HG02840 (cell line): ENCODE results near the gene TNFRSF4.

ENCODE experiments used
- ATAC-seq: cut with Tn5 transposase; IDR thresholded peaks from one replicate; pipeline ENCODE4 v1.9.1; 2021; ENCODE audit warnings: mild to moderate bottlenecking, moderate library complexity, moderate number of reproducible peaks; ENCODE audit not compliant: unreplicated experiment, low FRiP score

Gene TNFRSF4

GRCh38 chr1:1245817-1246576 lies 32.0 kb upstream of the TNFRSF4 start:
- ATAC-seq, result no peak

DNA sequence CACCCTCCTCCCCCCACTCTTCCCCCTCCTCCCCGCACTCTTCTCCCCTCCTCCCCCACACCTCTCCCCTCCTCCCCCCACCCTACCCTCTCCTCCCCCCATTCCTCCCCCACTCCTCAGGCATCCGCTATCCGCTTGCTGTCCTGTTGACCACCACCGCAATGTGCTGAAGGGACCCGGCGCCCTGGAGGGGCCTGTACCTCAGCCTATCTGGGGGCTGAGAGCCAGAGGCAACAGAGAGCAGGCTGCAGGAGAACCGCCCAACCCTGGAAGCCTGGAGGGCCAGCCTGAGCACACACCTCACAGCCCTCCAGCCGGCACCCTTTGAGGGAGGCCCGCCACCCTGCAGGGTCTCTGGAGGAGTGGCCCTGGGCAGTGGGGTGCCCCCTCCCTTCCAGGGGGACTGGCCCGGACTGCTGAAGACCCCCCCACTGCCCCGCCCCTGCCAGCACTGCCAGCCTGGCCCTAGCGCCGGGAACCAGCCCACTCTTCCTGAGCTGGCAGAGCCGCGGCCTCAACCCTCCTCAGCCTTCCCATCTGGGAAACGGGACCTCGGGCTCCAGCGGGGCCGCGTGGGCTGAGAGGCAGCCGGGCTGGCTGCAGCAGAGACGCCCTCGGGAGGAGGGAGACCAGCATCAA lies 31.3 kb upstream of the TNFRSF4 start:
- ATAC-seq, result no peak

DNA sequence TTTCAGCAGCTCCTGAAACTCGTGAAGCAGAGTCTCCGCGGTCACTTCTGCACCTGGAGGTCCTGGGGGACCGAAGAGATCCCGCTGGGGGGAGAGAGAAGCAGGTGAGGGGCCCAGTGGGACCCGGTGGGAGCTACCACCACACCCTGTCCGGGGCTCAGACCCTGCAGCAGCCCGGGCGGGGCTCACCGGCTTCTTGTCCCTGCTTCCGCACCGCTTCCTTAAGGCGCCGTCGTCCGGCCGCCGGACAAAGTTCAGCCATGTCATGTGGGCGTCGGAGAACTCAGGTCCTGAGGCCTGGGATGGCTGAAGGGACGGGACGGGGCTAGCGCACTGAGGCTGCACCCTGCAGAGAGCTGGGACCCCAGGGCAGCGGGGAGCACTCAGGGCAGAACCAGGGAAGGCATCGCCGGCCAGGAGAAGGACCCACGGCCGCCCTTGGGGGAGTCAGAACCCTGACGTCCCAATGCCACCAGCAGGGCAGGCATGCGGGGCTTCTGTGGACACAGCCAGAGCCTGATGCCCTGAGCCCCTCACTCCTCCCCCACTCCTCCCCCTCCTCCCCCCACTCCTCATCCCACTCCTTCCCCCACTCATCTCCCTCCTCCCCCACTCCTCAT lies 30.3 kb upstream of the TNFRSF4 start:
- no peak for ATAC-seq

DNA sequence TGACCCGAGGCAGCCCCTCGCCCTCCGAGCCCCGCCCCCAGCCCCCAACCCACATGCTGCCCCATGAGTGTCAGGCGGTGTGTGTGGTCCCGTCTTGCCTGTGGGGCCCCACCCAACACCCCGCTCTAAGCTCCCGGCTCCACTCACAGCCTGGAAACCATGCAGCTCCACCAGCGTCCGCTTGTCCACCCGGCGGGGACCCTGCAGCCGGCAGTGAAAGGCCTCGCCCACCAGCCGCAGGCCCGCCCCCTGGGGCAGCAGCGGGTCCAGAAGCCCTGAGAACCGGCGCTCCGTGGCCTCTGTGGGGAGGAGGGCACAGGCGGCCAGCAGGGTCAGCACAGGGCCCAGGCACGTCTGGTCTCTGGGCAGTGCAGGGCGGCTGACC lies 29.8 kb upstream of the TNFRSF4 start:
- ATAC-seq, result no peak

DNA sequence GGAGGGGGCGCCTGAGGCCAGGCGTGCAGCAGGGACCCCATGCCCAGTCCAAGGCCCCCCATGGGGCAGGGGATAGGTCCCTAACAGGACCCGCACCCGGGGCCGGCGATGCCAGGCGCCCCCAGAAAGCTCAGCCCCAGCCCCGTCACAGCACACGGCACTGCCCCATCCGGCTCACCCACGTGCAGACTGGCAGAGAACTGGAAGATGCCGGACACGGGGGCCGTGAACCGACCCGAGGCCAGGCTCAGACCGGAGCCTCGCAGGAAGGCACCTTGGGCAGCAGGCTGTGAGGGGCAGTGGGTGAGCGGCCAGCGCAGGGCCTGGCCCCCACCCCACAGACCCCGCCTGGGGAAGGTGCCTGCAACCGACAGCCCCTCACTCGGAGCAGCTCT lies 29.3 kb upstream of the TNFRSF4 start:
- no peak for ATAC-seq

DNA sequence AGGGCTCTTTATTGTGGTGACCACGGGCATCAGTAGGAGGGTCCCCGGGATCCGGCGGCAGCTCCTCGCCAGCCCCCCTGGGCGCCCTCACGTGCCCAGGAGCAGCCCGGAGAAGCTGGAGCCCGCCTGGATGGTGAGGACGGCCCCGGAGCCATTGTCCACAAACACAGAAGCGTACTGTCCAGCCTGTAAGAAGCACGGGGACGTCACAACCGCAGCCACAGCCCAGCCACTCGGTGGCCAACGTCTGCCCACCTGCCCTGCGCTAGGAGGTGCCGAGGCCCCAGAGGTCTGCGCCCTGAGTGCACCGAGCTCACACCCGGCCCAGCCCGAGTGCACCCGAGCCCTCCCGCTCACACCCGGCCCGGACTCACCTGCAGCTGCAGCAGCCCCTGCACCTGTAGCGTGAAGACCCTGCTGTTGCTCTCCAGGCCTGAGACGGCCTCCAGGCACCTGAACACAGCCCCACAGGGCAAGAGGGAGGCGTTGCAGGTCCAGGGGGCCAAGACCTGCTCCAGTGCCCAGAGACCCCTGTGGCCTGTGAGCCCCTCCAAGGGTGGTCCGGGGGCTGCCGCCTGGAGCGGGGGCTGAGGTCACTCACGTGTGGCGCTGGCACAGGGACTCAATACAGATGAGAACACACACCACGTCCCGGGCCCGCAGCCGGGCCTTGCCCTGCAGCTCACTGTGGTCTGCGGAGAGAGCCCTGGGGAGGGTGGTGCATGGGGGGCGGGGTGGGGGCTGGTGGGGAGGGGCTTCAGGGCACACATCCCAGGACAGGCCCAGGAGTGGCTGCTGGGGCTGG lies 28.7 kb upstream of the TNFRSF4 start:
- no peak for ATAC-seq

- no peak for ATAC-seq
These were observed 27.8 kb upstream of the TNFRSF4 start for GRCh38 chr1:1241588-1242219.

GRCh38 chr1:1240822-1241587 lies 27.1 kb upstream of the TNFRSF4 start:
- no peak for ATAC-seq

DNA sequence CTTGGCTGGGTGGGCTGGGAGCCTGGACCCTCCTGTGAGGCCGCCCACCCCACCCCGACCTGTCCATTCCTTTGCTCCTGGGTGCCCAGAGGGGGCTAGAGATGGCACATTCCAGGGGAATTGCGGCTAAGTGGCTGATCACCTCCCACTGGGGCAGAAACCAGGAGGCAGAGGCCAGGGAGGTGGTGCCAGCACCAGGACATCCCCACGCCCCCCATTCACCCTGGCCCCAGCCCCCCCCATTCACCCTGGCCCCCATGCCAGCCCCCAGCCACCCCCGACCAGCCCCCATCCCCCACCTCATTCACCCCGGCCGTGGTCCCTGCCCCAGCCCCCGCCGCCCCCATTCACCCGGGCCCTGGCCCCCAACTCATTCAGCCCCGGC lies 26.4 kb upstream of the TNFRSF4 start:
- no peak for ATAC-seq

- no peak for ATAC-seq
These were observed 25.8 kb upstream of the TNFRSF4 start for GRCh38 chr1:1239614-1240347.

GRCh38 chr1:1239227-1239613 lies 25.3 kb upstream of the TNFRSF4 start:
- no peak for ATAC-seq

DNA sequence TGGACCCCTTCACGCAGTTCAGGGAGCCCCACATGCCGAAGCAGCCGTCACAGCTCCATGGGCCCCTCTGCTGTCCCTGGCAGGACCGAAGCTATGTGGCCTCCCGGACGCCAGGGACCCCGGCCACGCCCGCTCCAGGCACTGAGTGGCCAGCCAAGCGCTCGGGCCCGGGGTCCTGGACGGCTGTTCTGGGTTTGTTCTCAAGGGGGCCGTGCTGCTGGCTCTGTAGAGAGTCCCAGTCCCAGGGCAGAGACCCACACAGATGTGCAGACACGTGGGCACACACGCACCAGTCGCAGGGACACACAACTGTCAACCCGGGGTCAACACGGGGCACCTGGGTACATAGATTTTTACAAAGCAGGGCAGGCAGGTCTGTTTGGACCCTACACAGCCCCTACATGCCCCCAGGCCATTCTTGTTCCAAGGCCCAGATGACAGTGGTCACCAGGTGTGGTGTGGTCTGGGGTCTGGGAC lies 24.8 kb upstream of the TNFRSF4 start:
- no peak for ATAC-seq

GRCh38 chr1:1237874-1238701 lies 24.1 kb upstream of the TNFRSF4 start:
- ATAC-seq, result no peak

DNA sequence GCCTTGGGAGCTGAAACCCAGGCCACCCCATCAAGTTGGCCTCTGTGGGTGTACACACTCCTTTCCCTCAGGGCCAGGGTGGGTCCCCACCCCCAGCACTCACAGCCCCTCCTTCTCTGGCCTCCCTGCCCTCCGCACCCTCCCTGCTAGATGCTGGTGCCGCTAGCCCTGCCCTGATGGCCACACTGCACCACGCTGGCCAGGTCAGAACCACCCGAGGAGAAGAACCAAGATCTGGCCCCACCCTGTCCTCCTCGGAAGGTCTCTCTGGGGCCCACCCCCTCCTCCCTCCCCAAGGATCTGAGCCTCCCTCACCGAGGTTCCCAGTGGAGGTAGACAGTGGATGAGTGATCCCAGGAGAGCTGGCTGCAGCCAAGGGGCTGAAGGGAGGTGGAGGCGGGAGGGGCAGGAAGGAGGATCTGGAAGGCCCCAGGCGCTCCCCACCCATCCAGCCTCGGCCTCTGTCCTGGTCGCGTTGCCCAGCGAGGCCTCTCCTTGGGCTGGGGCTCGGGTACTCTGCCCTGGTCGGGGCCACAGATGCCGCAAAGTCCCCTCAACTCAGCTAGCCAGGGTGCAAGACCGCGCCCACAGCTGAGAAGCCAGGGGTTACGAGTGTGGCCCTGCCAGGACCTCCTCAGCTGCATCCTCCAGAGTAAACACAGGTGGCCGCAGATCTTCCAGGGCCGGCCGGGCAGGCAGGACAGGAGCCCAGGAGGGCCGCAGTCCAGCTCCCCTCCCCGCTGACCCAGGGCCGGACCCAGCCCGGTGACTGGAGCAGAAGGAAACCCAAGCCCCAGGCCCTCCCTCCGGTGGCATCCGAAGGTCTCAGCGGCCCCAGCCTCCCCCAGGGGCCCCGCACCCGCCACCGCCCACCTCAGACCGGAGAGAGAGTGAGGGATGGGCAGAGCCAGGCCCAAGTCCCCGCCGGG lies 23.3 kb upstream of the TNFRSF4 start:
- ATAC-seq, result no peak

GRCh38 chr1:1236176-1236763 lies 22.3 kb upstream of the TNFRSF4 start:
- ATAC-seq, result no peak

DNA sequence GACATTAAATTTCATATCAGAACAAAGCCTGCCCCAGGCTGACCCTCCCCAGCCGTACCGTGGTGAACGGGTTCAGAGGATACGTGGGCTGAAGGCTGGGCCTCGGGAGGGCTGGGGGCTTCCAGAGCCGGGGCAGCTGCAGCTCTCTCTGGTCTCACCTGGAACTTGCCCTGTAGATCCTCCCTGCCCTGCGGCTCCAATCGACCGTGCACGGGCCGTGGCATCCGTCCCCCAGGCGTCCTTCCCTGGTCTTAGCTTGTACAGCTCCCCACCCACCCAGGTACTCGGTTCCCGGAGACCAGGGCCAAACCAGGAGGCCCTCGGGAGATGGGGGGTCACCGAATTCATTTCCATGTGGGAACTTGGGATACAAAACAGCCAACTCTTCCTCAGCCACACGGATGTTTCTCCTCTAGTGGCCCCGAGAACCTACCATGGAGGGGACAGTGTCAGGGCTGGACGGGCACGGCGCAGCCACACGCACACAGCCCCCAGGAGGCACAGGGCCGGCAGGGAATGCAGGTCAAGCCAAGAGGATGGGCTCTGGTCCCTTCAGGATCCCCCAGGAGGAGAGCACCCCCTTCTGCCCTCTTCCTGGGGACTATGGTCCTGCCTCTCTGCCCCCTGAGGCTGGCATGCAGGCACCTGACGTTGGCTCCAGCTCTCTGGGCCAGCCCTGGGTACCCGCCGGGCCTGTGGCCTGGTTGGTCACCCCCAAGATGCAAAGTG lies 21.2 kb upstream of the TNFRSF4 start:
- ATAC-seq, result no peak
